Measurements from ENCODE around the gene ANKLE1.
A peak's percentile ranks its signal among the peaks of the same experiment; 100 is the strongest.

Gene ANKLE1, protein sequence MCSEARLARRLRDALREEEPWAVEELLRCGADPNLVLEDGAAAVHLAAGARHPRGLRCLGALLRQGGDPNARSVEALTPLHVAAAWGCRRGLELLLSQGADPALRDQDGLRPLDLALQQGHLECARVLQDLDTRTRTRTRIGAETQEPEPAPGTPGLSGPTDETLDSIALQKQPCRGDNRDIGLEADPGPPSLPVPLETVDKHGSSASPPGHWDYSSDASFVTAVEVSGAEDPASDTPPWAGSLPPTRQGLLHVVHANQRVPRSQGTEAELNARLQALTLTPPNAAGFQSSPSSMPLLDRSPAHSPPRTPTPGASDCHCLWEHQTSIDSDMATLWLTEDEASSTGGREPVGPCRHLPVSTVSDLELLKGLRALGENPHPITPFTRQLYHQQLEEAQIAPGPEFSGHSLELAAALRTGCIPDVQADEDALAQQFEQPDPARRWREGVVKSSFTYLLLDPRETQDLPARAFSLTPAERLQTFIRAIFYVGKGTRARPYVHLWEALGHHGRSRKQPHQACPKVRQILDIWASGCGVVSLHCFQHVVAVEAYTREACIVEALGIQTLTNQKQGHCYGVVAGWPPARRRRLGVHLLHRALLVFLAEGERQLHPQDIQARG

GRCh38 chr19:17281391-17282304 lies at the start of gene ANKLE1:
Gene ANKLE1, plus strand, starts transcription at chr19:17281901. Its CDS starts 20 bp downstream, at chr19:17281921.
- peak in 1 of 2 donors; percentile 21 for DNase-seq (ENCODE audit: low read depth in 1 of 2, low spot score in 1 of 2)

- no peak for DNase-seq (ENCODE audit: low read depth in 1 of 2, low spot score in 1 of 2)
These were observed 49.4 kb upstream of the ANKLE1 start for GRCh38 chr19:17232258-17232657.

DNA sequence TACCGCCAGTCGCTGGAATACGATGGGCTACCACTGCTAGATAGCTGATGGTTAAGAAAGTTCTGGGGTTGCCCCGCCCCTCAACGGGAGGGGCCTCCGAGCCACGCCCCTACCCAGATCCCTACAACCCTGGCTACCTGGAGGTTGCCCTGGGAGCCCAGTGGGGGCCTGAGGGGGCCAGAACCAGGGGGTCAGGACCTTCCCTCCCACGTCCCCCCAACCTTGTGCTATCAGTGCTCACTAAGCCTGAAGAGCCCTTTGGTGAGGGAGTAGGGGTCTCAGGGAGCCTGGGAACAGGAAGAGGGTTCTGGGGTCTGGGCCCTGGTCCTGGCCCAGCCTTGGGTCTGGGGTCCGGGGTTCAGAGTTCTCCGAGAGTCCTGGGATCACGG lies 46.8 kb upstream of the ANKLE1 start:
- DNase-seq (ENCODE audit: low read depth in 1 of 2, low spot score in 1 of 2) = peak; percentile 33 to 60

DNA sequence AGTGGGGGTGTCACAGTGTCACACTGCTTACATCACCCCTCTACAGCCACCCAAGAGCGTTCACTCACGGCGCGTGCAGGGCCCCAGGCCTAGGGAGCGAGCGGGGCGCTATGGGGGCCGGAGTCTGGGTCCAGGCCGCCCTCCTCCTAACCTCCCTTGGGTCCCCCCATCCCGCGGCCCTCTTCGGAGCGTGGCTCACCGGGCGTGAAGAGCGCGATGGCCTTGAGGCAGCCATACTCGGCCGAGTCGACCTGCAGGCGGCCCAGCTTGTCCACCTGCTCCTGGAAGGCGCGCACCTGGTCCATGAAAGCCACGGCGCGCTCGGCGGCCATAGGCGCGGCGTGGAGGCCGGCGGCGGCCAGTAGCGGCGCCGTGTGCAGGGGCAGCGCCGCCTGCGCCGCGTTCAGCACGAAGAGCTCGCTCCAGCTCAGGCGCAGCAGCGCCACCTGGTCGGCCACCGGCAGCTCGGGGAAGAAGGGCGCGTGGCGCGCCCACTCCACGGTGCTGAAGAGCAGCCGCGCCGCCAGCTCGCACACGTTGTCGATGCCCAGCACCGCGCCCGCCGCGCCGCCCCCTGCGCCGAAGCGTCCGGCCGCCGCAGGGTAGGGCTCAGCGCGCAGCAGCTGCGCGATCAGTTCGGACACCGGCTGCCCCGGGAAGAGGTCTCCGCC lies 46.3 kb upstream of the ANKLE1 start:
- DNase-seq (ENCODE audit: low read depth in 1 of 2, low spot score in 1 of 2) = peak; percentile 60 to 64

DNA sequence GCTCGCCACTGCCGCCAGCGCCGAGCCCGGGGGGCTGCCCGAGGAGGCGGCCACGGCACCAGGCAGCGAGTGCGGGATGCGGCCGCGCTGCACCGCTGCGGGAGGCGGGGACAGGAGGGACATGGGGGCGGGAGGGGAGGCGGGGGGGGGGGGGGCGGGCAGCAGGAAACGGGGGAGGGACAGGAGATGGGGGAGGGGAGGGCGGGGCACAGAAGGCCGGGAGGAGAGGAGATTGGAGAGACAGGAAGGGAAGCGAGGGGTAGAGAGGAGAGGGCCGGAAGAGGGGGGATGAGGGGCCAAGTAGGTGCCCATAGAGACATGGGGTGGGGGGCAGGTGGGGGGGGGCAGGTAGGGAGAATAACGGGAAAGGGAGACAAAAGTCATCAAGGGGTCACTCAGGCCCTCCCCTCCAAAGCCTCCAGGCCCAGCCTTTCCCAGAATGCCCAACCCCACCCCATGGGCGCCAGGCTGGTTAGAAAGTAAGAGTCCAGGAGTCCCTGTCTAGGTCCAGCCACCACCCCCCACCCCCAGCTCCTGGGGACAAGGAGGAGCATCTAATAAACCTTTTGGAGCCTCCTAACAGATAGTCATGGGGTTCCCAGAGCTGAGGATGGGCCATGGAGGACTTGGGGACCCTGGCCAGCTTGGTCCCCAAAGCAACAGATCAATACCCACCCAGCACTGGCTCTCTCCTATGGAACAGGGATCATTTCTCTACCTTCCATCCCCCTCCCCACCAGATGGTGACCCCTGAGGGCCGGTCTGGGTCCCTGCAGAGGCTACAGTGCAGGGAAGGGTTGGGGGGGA lies 45.5 kb upstream of the ANKLE1 start:
- no peak for DNase-seq (ENCODE audit: low read depth in 1 of 2, low spot score in 1 of 2)

DNA sequence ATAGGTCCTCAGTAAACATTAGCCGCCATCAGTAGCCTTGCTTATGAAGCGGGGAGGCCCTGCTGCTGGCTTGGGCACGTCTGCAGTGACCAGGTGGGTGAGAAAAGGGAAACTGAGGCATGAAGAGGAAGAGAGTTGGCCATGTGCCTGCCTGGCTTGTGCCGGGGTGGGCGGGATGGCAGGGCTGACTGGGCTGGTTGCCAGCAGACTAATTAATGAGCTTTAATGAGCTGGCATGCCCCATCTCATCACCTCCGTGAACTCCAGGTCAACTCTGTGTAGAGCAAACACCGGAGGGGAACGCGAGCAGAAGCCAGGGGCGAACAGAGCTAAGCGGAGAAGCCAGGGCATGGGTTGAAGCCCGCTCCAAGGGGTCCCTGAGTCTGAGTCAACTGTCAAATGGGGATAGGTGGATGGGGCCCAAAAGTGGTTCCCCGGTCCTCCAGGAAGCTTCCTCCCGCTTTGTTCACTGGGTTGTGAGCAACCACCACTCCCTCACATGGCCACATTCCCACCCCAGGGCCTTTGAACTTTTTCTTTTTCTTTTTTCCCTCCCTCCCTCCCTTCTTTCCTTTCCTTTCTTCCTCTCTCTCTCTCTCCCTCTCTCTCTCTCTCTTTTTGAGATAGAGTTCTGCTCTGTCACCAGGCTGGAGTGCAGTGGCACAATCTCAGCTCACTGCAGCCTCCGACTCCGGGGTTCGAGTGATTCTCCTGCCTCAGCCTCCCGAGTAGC lies 44.7 kb upstream of the ANKLE1 start:
- no peak for DNase-seq (ENCODE audit: low read depth in 1 of 2, low spot score in 1 of 2)

GRCh38 chr19:17237747-17238706 lies 43.7 kb upstream of the ANKLE1 start:
- DNase-seq (ENCODE audit: low read depth in 1 of 2, low spot score in 1 of 2) = no peak

DNA sequence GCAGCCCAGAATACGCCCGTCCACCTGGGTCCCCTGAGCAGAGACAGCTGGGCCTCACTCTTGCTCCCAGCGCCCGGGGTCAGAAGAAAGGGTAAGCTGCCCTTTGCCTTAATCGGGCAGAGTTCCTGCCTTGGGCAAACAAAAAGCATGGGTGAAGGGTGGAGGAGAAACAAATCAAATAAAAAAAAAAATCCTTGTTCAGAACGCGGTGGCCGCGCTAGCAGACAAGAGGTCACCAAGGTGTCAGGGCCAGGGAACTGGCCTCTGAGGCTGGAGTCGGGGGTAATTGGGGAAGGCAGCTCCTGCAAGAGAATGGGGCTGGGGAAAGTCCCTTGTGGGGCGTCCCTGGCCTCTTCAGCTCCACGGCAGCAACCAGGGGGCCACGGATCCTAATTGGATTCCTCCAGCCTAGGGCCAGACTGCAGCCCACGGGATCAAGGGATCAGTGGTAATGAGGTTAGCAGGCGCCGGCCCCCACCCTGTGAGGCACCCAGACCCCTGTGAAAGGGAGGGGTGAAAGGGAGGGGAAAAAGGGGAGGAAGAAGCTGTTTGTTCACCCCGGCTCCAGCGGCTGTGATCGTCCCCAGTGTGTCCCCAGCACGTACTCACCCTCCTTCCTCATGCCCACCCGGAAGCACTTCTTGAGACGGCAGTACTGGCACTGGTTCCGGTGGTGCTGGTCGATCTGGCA lies 41.5 kb upstream of the ANKLE1 start:
- no peak for DNase-seq (ENCODE audit: low read depth in 1 of 2, low spot score in 1 of 2)

GRCh38 chr19:17240826-17241399 lies 40.8 kb upstream of the ANKLE1 start:
- DNase-seq (ENCODE audit: low read depth in 1 of 2, low spot score in 1 of 2) = no peak

DNA sequence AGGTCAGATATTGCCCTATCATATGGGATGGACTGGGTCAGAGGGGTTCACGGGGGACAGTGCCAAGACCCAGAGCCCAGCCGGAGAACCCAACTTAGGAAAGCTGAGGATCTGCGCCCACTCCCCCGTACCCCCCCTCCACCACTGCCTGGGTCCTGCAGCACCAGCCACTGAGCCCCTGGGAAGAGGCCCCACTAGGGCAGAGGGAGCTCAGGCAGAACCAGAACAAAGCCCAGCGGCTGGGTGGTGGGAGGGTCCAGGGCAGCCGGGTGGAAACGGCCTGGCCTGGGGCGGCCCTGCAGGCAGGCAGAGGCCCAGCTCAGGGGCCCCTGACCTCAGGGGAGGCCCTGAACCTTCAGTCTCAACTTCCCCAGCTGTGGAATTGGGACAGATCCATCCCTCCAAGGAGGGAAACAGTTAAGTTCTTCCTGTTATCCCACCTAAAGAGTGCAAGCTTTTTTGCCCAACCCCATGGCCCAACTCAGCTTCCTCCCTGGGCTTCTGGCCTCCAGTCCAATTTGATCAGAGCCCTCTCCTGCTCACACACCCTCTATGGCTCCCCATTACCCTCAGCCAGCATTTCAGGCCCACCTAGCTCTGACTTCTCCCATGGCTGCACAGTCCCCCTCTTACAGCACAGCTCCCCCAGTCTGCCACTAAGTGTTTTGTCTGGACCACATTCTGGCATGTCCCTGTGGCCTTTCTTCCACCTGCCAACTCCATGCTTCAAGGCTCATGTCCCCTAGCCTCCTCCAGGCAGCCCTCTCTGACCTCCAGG lies 39.1 kb upstream of the ANKLE1 start:
- no peak for DNase-seq (ENCODE audit: low read depth in 1 of 2, low spot score in 1 of 2)

DNA sequence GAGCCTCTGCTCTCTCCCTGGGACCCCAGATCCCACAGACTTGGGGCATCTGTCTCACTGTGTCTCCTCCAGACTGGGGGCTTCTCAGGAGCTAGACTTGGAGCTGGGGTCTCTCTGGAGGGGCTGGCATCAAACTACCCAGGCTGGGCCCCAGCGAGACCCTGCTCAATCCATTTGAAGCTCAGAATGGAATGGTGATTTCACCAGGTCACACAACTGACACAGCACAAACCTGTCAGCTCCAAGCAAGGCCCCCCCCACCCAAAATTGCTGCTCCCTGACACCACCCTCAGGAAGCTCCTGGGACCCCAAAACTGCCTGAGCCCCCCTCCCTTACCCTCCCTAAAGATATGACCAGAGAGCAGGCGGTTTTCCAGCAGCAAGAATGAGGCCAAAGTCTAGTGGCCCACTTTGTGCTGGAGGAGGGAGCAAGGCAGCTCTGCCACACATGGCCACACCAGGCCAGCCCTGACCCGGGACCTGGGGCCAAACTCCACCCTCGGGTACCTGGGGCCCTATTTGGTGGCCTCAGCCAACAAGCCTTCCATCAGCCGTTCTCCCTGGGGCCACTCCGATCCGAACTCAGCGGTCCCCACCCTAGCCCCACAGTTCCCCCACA lies 38.4 kb upstream of the ANKLE1 start:
- no peak for DNase-seq (ENCODE audit: low read depth in 1 of 2, low spot score in 1 of 2)

GRCh38 chr19:17243830-17244617 lies 37.7 kb upstream of the ANKLE1 start:
- no peak for DNase-seq (ENCODE audit: low read depth in 1 of 2, low spot score in 1 of 2)

GRCh38 chr19:17244618-17245534 lies 36.8 kb upstream of the ANKLE1 start:
- no peak for DNase-seq (ENCODE audit: low read depth in 1 of 2, low spot score in 1 of 2)

GRCh38 chr19:17245535-17245984 lies 36.1 kb upstream of the ANKLE1 start, which contains the start of gene NR2F6:
Gene NR2F6, minus strand, starts transcription at chr19:17245919. Its CDS starts 699 bp downstream, at chr19:17245220.
- no peak for DNase-seq (ENCODE audit: low read depth in 1 of 2, low spot score in 1 of 2)

All from stimulated activated CD4-positive, alpha-beta T cell treated with anti-CD3 and anti-CD28 coated beads, Interleukin-15, amount 100 ng/mL, for 1 hour (primary cell).